H9 (cell line): ENCODE results near the gene RANBP3. TPM values are rescaled to one million over a fixed set of nuclear protein-coding genes. Genes with fewer than 3 reads are reported as not detected.

Experiments used
- DNase-seq: peaks from one replicate; pipeline ENCODE4 v3.0.0-alpha.2; 2017
- H2AFZ ChIP-seq: one replicate; pipeline ENCODE4 v1.6.1; 2013; ENCODE audit warnings: mild to moderate bottlenecking, low read length, control low read depth, moderate library complexity
- H2AK5ac ChIP-seq: 2 replicates; pipeline ENCODE4 v1.6.1; 2013; ENCODE audit warnings: low read length, control low read depth, mixed read lengths; ENCODE audit not compliant: insufficient read length
- H2BK120ac ChIP-seq: one replicate; pipeline ENCODE4 v1.6.1; 2013; ENCODE audit warnings: low read depth, mild to moderate bottlenecking, low read length, control low read depth, inconsistent platforms; ENCODE audit not compliant: poor library complexity, severe bottlenecking
- H2BK12ac ChIP-seq: 2 replicates; pipeline ENCODE4 v1.6.1; 2013; ENCODE audit warnings: low read length, control low read depth, mixed read lengths, low read depth; ENCODE audit not compliant: insufficient read length
- H2BK15ac ChIP-seq: 2 replicates; pipeline ENCODE4 v1.6.1; 2013; ENCODE audit warnings: low read depth, low read length, control low read depth
- H2BK20ac ChIP-seq: one replicate; pipeline ENCODE4 v1.6.1; 2013; ENCODE audit warnings: low read depth, mild to moderate bottlenecking, low read length, control low read depth, inconsistent platforms; ENCODE audit not compliant: poor library complexity, severe bottlenecking
- H2BK5ac ChIP-seq: 2 replicates; pipeline ENCODE4 v1.6.1; 2013; ENCODE audit warnings: low read length, control low read depth, mixed read lengths; ENCODE audit not compliant: insufficient read length
- H3K14ac ChIP-seq: 2 replicates; pipeline ENCODE4 v1.6.1; 2013; ENCODE audit warnings: low read length, control low read depth; ENCODE audit not compliant: insufficient read depth
- H3K18ac ChIP-seq: 2 replicates; pipeline ENCODE4 v1.6.1; 2013; ENCODE audit warnings: low read depth, mild to moderate bottlenecking, mixed read lengths, low read length, control low read depth; ENCODE audit not compliant: insufficient read length
- H3K23ac ChIP-seq: 2 replicates; pipeline ENCODE4 v1.6.1; 2013; ENCODE audit warnings: low read length, control low read depth, mixed read lengths, low read depth; ENCODE audit not compliant: insufficient read length
- H3K23me2 ChIP-seq: 2 replicates; pipeline ENCODE4 v1.6.1; 2013; ENCODE audit warnings: low read depth, mild to moderate bottlenecking, mixed read lengths, low read length, control low read depth; ENCODE audit not compliant: insufficient read length, poor library complexity, severe bottlenecking
- H3K27ac ChIP-seq: 2 replicates; pipeline ENCODE4 v1.5.1; 2013; ENCODE audit warnings: low read length, control low read depth, mixed read lengths, low read depth; ENCODE audit not compliant: insufficient read length
- H3K27me3 ChIP-seq: 2 replicates; pipeline ENCODE4 v1.6.1; 2013; ENCODE audit warnings: low read length, control low read depth, inconsistent platforms; ENCODE audit not compliant: insufficient read depth
- H3K4ac ChIP-seq: 2 replicates; pipeline ENCODE4 v1.6.1; 2013; ENCODE audit warnings: low read depth, mild to moderate bottlenecking, control low read depth, inconsistent platforms, low read length, moderate library complexity
- H3K4me1 ChIP-seq: 2 replicates; pipeline ENCODE4 v1.6.1; 2013; ENCODE audit warnings: low read length, control low read depth, inconsistent platforms; ENCODE audit not compliant: insufficient read depth
- H3K4me2 ChIP-seq: 2 replicates; pipeline ENCODE4 v1.6.1; 2013; ENCODE audit warnings: low read length, control low read depth, mixed read lengths; ENCODE audit not compliant: insufficient read length, insufficient read depth
- H3K56ac ChIP-seq: 2 replicates; pipeline ENCODE4 v1.6.1; 2013; ENCODE audit warnings: low read depth, mild to moderate bottlenecking, mixed read lengths, low read length, control low read depth; ENCODE audit not compliant: insufficient read length
- H3K79me1 ChIP-seq: 2 replicates; pipeline ENCODE4 v1.6.1; 2013; ENCODE audit warnings: low read depth, mild to moderate bottlenecking, moderate library complexity, low read length, control low read depth, inconsistent platforms; ENCODE audit not compliant: insufficient read depth, poor library complexity, severe bottlenecking
- H3K79me2 ChIP-seq: 2 replicates; pipeline ENCODE4 v1.6.1; 2013; ENCODE audit warnings: low read length, control low read depth, inconsistent platforms; ENCODE audit not compliant: insufficient read depth
- H3K9ac ChIP-seq: 2 replicates; pipeline ENCODE4 v1.6.1; 2013; ENCODE audit warnings: low read length, control low read depth, mixed read lengths; ENCODE audit not compliant: insufficient read length; ENCODE audit errors: extremely low read depth
- H3K9me3 ChIP-seq: one replicate; pipeline ENCODE4 v1.6.1; 2013; ENCODE audit warnings: low read depth, low read length, inconsistent platforms; ENCODE audit not compliant: control insufficient read depth
- H3T11ph ChIP-seq: one replicate; pipeline ENCODE4 v1.6.1; 2013; ENCODE audit warnings: mild to moderate bottlenecking, low read length, control low read depth, inconsistent platforms
- H4K20me1 ChIP-seq: one replicate; pipeline ENCODE4 v1.6.1; 2013; ENCODE audit not compliant: control insufficient read depth, insufficient read length, insufficient read depth
- H4K5ac ChIP-seq: 2 replicates; pipeline ENCODE4 v1.6.1; 2013; ENCODE audit warnings: low read depth, mild to moderate bottlenecking, mixed read lengths, low read length, control low read depth; ENCODE audit not compliant: insufficient read length
- H4K8ac ChIP-seq: replicated peaks from 2 replicates; pipeline ENCODE4 v1.6.1; 2013; ENCODE audit warnings: low read length, control low read depth, mixed read lengths, low read depth; ENCODE audit not compliant: insufficient read length
- H4K91ac ChIP-seq: 2 replicates; pipeline ENCODE4 v1.6.1; 2013; ENCODE audit warnings: low read depth, mild to moderate bottlenecking, moderate library complexity, mixed read lengths, low read length, control low read depth; ENCODE audit not compliant: insufficient read length
- H3K27ac Mint-ChIP-seq, 3 experiments: 2 replicates in 2 of 3; 3 replicates in 1 of 3; pipeline ENCODE4 v1.8.0; 2020 to 2021; ENCODE audit warnings: mixed read lengths in 3 of 3, mild to moderate bottlenecking in 1 of 3, moderate library complexity in 1 of 3
- H3K27me3 Mint-ChIP-seq: 2 replicates; pipeline ENCODE4 v1.8.0; 2021; ENCODE audit warnings: low read depth, mild to moderate bottlenecking, moderate library complexity, mixed read lengths
- H3K36me3 Mint-ChIP-seq, 3 experiments: 2 replicates in 2 of 3; 3 replicates in 1 of 3; pipeline ENCODE4 v1.8.0; 2020 to 2021; ENCODE audit warnings: low read depth in 3 of 3, mixed read lengths in 3 of 3; ENCODE audit not compliant: insufficient read depth in 1 of 3
- H3K4me1 Mint-ChIP-seq, 2 experiments: 2 replicates each; pipeline ENCODE4 v1.8.0; 2020; ENCODE audit warnings: mixed read lengths in 2 of 2
- H3K4me3 Mint-ChIP-seq, 2 experiments: 2 replicates in 1 of 2; 3 replicates in 1 of 2; pipeline ENCODE4 v1.8.0; 2020 to 2021; ENCODE audit warnings: mild to moderate bottlenecking in 2 of 2, mixed read lengths in 2 of 2, moderate library complexity in 1 of 2
- H3K9me3 Mint-ChIP-seq, 2 experiments: 2 replicates in 1 of 2; 3 replicates in 1 of 2; pipeline ENCODE4 v1.8.0; 2020; ENCODE audit warnings: mild to moderate bottlenecking in 2 of 2, mixed read lengths in 2 of 2, moderate library complexity in 1 of 2
- CTCF ChIP-seq: fragments of 200-600 bp; sonication (generic); conservative IDR thresholded peaks from 3 replicates; pipeline ENCODE4 v1.8.0; 2021; ENCODE audit warnings: antibody characterized with exemption, mild to moderate bottlenecking
- WGBS: extraction: QIAGEN DNeasy Blood & Tissue Kit; methylation state at CpG from one replicate; pipeline ENCODE4 v1.1.7; 2013; ENCODE audit warnings: missing lambda C conversion rate, low lambda C conversion rate, mixed read lengths; ENCODE audit not compliant: insufficient read length; ENCODE audit errors: extremely low coverage; 5-methylcytosine and 5-hydroxymethylcytosine counted together
- total RNA-seq: library from RNA; stranded (reverse); gene quantifications from 2 replicates; pipeline ENCODE4 v1.2.1, GENCODE V29; 2021

The RANBP3 gene
- total RNA-seq, 1 experiment from 2014 or later, result 86.5 TPM

GRCh38 chr19:5910638-5910907, 67.4 kb downstream of the RANBP3 start:
- Histone ChIP-seq H2BK15ac (no peak overlapping the region), H2AFZ (no peak overlapping the region), H3K23ac (no peak overlapping the region), H3K14ac (no peak overlapping the region), H3K4ac (no peak overlapping the region), H3T11ph (no peak overlapping the region), H3K4me1 (no peaks in the 10 kb centered on the region), H2BK5ac (no peak overlapping the region), H3K23me2 (no peaks in the 10 kb centered on the region), H2BK20ac (no peak overlapping the region), H2BK120ac (no peak overlapping the region), H4K20me1 (no peaks in the 10 kb centered on the region), H3K27me3 (no peaks in the 10 kb centered on the region; the same call in 1 of the 2 replicates), H4K91ac (no peak overlapping the region), H3K4me2 (no peak overlapping the region), H2BK12ac (no peak overlapping the region), H3K9me3 (no peaks in the 10 kb centered on the region), H3K56ac (no peak overlapping the region), H4K5ac (no peak overlapping the region), H3K79me2 (no peaks in the 10 kb centered on the region), H3K79me1 (no peaks in the 10 kb centered on the region), H3K27ac (no peak overlapping the region), H3K9ac (no peak overlapping the region), H3K18ac (no peak overlapping the region), H2AK5ac (no peak overlapping the region), H4K8ac (no peak overlapping the region)
- WGBS, result no CpG with 5 or more reads among the region's 1 CpG
- no peak overlapping the region for H3K27ac Mint-ChIP-seq
- no peaks in the 10 kb centered on the region for H3K4me1 Mint-ChIP-seq
- no peak for DNase-seq
- H3K9me3 Mint-ChIP-seq, result no peaks in the 10 kb centered on the region
- no peak for TF ChIP-seq CTCF
- H3K36me3 Mint-ChIP-seq, result peaks cover 0 to 9% (median 0%) of the 10 kb centered on the region in 3 experiments; a peak in 2 of 7 replicates
- no peak overlapping the region for H3K4me3 Mint-ChIP-seq
- no peaks in the 10 kb centered on the region; the same call in 1 of the 2 replicates for H3K27me3 Mint-ChIP-seq
